HepG2 (cell line): ENCODE results near the gene SULT2B1. TPM values are rescaled to one million over a fixed set of nuclear protein-coding genes. Genes with fewer than 3 reads are reported as not detected.

Source experiments
- AGO1 ChIP-seq: fragments of 200-400 bp; formaldehyde crosslinking; IDR thresholded peaks from 2 replicates; pipeline ENCODE4 v1.6.1; 2017; ENCODE audit warnings: mild to moderate bottlenecking, low read depth, low read length, moderate library complexity; ENCODE audit not compliant: poor library complexity, severe bottlenecking
- AGO2 ChIP-seq: fragments of 200-400 bp; formaldehyde crosslinking; optimal IDR thresholded peaks from 2 replicates; pipeline ENCODE3; 2017; ENCODE audit warnings: mild to moderate bottlenecking, low read depth, low read length, moderate library complexity
- ARHGAP35 ChIP-seq: sonication (generic); formaldehyde crosslinking; IDR thresholded peaks from 2 replicates; pipeline ENCODE4 v1.9.0; 2022; ENCODE audit warnings: mild to moderate bottlenecking, inconsistent platforms, moderate library complexity, missing genetic modification reagents, borderline replicate concordance
- ARNTL ChIP-seq: sonication (generic); formaldehyde crosslinking; IDR thresholded peaks from 2 replicates; pipeline ENCODE4 v1.4.0; 2020; ENCODE audit warnings: mild to moderate bottlenecking, missing genetic modification reagents
- CBX5 ChIP-seq: sonication (generic); formaldehyde crosslinking; IDR thresholded peaks from 2 replicates; pipeline ENCODE4 v1.4.0; 2020; ENCODE audit warnings: missing genetic modification reagents, borderline replicate concordance
- EEA1 ChIP-seq: sonication (generic); formaldehyde crosslinking; IDR thresholded peaks from 2 replicates; pipeline ENCODE4 v1.5.1; 2020; ENCODE audit warnings: mild to moderate bottlenecking, missing genetic modification reagents, borderline replicate concordance
- ELF1 ChIP-seq: sonication (generic); formaldehyde crosslinking; IDR thresholded peaks from 2 replicates; pipeline ENCODE4 v1.4.0; 2020; ENCODE audit warnings: missing genetic modification reagents
- EZH2 ChIP-seq: conservative IDR thresholded peaks from 2 replicates; pipeline ENCODE4 v1.6.1; 2012; ENCODE audit warnings: mild to moderate bottlenecking, low read depth, low read length, moderate library complexity
- FLYWCH1 ChIP-seq: sonication (generic); formaldehyde crosslinking; IDR thresholded peaks from 2 replicates; pipeline ENCODE4 v1.8.1; 2023; ENCODE audit warnings: mild to moderate bottlenecking, missing genetic modification reagents
- FOSL2 ChIP-seq: sonication (generic); formaldehyde crosslinking; IDR thresholded peaks from 2 replicates; pipeline ENCODE4 v1.4.0; 2020; ENCODE audit warnings: missing genetic modification reagents
- GPN1 ChIP-seq: sonication (generic); formaldehyde crosslinking; IDR thresholded peaks from 2 replicates; pipeline ENCODE4 v1.5.1; 2020; ENCODE audit warnings: missing genetic modification reagents, borderline replicate concordance
- IKZF4 ChIP-seq: sonication (generic); formaldehyde crosslinking; IDR thresholded peaks from 2 replicates; pipeline ENCODE4 v1.5.1; 2020; ENCODE audit warnings: borderline replicate concordance, mild to moderate bottlenecking, low read depth, missing genetic modification reagents; ENCODE audit errors: not compliant biosample characterization
- JARID2 ChIP-seq: sonication (generic); formaldehyde crosslinking; IDR thresholded peaks from 2 replicates; pipeline ENCODE4 v1.8.1; 2023; ENCODE audit warnings: missing genetic modification reagents, inconsistent platforms; ENCODE audit not compliant: insufficient replicate concordance
- KDM2A ChIP-seq: sonication (generic); formaldehyde crosslinking; IDR thresholded peaks from 2 replicates; pipeline ENCODE4 v1.4.0; 2020; ENCODE audit warnings: low read depth, missing genetic modification reagents, borderline replicate concordance
- KDM5A ChIP-seq: fragments of 200-600 bp; sonication (generic); IDR thresholded peaks from 2 replicates; pipeline ENCODE4 v1.7.0; 2018; ENCODE audit warnings: antibody characterized with exemption, mild to moderate bottlenecking, low read length, borderline replicate concordance
- KLF13 ChIP-seq: sonication (generic); formaldehyde crosslinking; IDR thresholded peaks from 2 replicates; pipeline ENCODE4 v1.4.0; 2020; ENCODE audit warnings: mild to moderate bottlenecking, missing genetic modification reagents
- LCORL ChIP-seq, 2 experiments: fragments of 450-650 bp in 1 of 2; sonication (generic) in 1 of 2; formaldehyde crosslinking in 1 of 2; IDR thresholded peaks; 2 replicates each; pipeline versions ENCODE4 v1.5.0 to v1.6.1; 2017 to 2020; ENCODE audit warnings: antibody characterized with exemption in 1 of 2, missing genetic modification reagents in 1 of 2
- PAF1 ChIP-seq: IDR thresholded peaks from 2 replicates; pipeline ENCODE4 v1.6.1; 2016; ENCODE audit warnings: missing genetic modification reagents, missing compliant biosample characterization
- POLR2G ChIP-seq: fragments of 200-400 bp; formaldehyde crosslinking; IDR thresholded peaks from 2 replicates; pipeline ENCODE4 v1.6.1; 2018; ENCODE audit warnings: mild to moderate bottlenecking, low read depth, low read length, moderate library complexity
- SOX13 ChIP-seq, 3 experiments: fragments of 450-650 bp in 1 of 3; sonication (generic) in 1 of 3; formaldehyde crosslinking in 1 of 3; IDR thresholded peaks in 2 of 3; conservative IDR thresholded peaks in 1 of 3; 2 replicates each; pipeline versions ENCODE4 v1.5.0 to v1.6.1; 2016 to 2020; ENCODE audit warnings: antibody characterized with exemption in 1 of 3, mild to moderate bottlenecking in 1 of 3, missing compliant biosample characterization in 1 of 3, missing genetic modification reagents in 1 of 3, moderate library complexity in 1 of 3
- SRSF9 ChIP-seq: fragments of 200-400 bp; formaldehyde crosslinking; IDR thresholded peaks from 2 replicates; pipeline ENCODE4 v1.6.1; 2018; ENCODE audit warnings: borderline replicate concordance, mild to moderate bottlenecking, low read depth, low read length; ENCODE audit not compliant: insufficient read depth, poor library complexity, severe bottlenecking
- ZNF205 ChIP-seq: IDR thresholded peaks from 2 replicates; pipeline ENCODE4 v1.6.1; 2018; ENCODE audit warnings: missing biosample characterization, missing genetic modification reagents
- ZNF326 ChIP-seq: sonication (generic); formaldehyde crosslinking; IDR thresholded peaks from 2 replicates; pipeline ENCODE4 v1.4.0; 2020; ENCODE audit warnings: missing genetic modification reagents, borderline replicate concordance
- ZNF329 ChIP-seq: sonication (generic); formaldehyde crosslinking; IDR thresholded peaks from 2 replicates; pipeline ENCODE4 v1.9.0; 2021; ENCODE audit warnings: low read depth, mild to moderate bottlenecking, missing genetic modification reagents
- ZNF484 ChIP-seq: sonication (generic); formaldehyde crosslinking; IDR thresholded peaks from 2 replicates; pipeline ENCODE4 v1.5.1; 2020; ENCODE audit warnings: mild to moderate bottlenecking, low read depth, missing genetic modification reagents, borderline replicate concordance
- ZNF589 ChIP-seq: sonication (generic); formaldehyde crosslinking; conservative IDR thresholded peaks from 2 replicates; pipeline ENCODE4 v1.8.0; 2022; ENCODE audit warnings: mild to moderate bottlenecking, moderate library complexity, missing genetic modification reagents
- ZNF703 ChIP-seq: sonication (generic); formaldehyde crosslinking; IDR thresholded peaks from 2 replicates; pipeline ENCODE4 v1.5.1; 2020; ENCODE audit warnings: missing genetic modification reagents, mild to moderate bottlenecking, moderate library complexity, borderline replicate concordance
- polyA plus RNA-seq, 8 experiments: library from polyadenylated mRNA; depleted of rRNA in 3 of 8; stranded (reverse) in 7 of 8; unstranded in 1 of 8; fragments of >200 nt; fragmentation: Illumina TruSeq in 4 of 8; extraction: Trizol in 4 of 8; gene quantifications; 2 replicates each; pipeline versions ENCODE4 v1.2.1 to v1.2.3, GENCODE V29; 2011 to 2016; ENCODE audit warnings: low read depth in 4 of 8, missing spikeins in 1 of 8, mixed read lengths in 1 of 8; ENCODE audit not compliant: insufficient read depth in 1 of 8
- total RNA-seq, 5 experiments: library from RNA; depleted of rRNA; stranded (reverse); fragments of >200 nt; fragmentation: Illumina TruSeq; extraction: Trizol; gene quantifications; 2 replicates each; pipeline ENCODE4 v1.2.3, GENCODE V29; 2016; ENCODE audit warnings: low read depth in 1 of 5
- TF ChIP-seq, protein P1 (sequence below): sonication (generic); formaldehyde crosslinking; IDR thresholded peaks from 2 replicates; pipeline ENCODE4 v1.5.1; 2020; ENCODE audit warnings: missing genetic modification reagents, mild to moderate bottlenecking, borderline replicate concordance
- TF ChIP-seq, protein P2 (sequence below): IDR thresholded peaks from 2 replicates; pipeline ENCODE4 v1.6.1; 2016; ENCODE audit warnings: missing genetic modification reagents, missing compliant biosample characterization

SULT2B1 gene
- total and polyA plus RNA-seq, 2 of the 13 experiments (the other 11 are each of a cell fraction or from before 2014, with no cell fraction given): 0.13 TPM; not detected in 1

DNA sequence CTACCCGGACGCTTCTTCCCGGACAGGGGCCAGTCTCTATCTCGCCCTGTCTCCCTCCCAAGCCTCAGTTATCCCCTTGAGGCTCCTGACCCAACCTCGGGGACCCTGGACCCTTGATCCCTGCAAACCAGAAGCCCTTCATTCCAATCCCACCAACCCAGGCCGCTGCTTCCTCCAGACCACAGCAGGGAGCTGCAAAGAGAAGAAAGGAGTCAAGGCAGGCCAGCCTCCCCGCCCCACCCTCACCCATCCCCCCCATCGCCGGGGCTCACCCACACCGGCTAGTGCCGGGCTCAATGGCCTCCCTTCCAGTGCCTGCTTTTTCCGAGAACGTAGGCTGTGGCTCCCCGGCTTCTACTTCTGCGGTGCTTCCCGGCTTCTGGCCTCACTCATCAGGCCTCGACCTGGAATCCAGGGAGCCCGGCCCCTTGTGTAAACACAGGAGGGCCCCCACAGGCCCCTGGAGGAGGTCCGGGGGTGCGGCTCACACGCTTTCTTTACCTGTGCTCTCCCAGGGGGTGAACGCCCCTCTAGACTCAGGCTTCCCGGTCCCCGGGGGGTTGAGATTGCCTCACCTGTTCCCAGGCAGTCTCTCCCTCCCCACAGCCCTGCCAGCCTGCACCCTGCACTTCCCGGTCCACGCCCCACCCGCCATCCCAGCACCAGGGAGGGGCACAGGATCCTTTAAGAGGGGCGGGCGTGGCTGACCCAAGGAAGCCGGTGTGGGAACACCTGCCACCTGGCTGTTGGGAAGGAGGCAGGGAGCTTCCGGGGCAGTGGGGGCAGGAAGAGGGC lies 62.7 kb downstream of the SULT2B1 start, which contains the start of gene FAM83E (continued):
- peak; percentile 72; the same call in 1 of the 2 replicates for TF ChIP-seq PAF1 (CRISPR knock-in tag)
- no peak for TF ChIP-seq EZH2
- TF ChIP-seq GPN1: no peak
- no peak for TF ChIP-seq KDM5A
- TF ChIP-seq, protein P1, sequence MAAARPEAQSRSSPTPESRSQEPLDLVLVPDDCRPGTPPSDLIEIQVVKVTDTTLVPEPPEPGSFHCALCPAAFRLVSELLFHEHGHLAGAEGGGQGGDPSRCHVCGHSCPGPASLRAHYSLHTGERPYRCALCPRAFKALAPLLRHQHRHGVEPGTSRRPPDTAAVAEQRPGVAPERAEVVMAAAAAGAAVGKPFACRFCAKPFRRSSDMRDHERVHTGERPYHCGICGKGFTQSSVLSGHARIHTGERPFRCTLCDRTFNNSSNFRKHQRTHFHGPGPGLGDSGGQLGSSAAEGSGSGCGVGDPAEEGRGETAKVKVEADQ (CRISPR knock-in tag): no peak
- TF ChIP-seq FOSL2 (CRISPR knock-in tag): no peak
- TF ChIP-seq AGO1: peak; percentile 98
- no peak for TF ChIP-seq ZNF329
- TF ChIP-seq JARID2 (CRISPR knock-in tag): no peak
- no peak for TF ChIP-seq FLYWCH1 (CRISPR knock-in tag)
- TF ChIP-seq KLF13: no peak
- TF ChIP-seq POLR2G: peak; percentile 78
- TF ChIP-seq, protein P2, sequence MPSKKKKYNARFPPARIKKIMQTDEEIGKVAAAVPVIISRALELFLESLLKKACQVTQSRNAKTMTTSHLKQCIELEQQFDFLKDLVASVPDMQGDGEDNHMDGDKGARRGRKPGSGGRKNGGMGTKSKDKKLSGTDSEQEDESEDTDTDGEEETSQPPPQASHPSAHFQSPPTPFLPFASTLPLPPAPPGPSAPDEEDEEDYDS: no peak
- TF ChIP-seq ARHGAP35 (CRISPR knock-in tag): no peak
- TF ChIP-seq ZNF205: no peak
- no peak for TF ChIP-seq ZNF326 (CRISPR knock-in tag)
- TF ChIP-seq KDM2A (CRISPR knock-in tag): peak; percentile 65; the same call in 1 of the 2 replicates
- no peak for TF ChIP-seq SOX13 (IDR thresholded peaks at IDR 0.05)
- 0 out of 4 replicates have a peak, but pooled peaks of 1 of the 2 experiments have one; percentile 59 for TF ChIP-seq SOX13 (CRISPR knock-in tag; conservative IDR thresholded peaks at IDR 0.05 in 1 of 2, IDR thresholded peaks at IDR 0.05 in 1 of 2)
- no peak for TF ChIP-seq ZNF484 (CRISPR knock-in tag)
- no peak for TF ChIP-seq ZNF703
- no peak for TF ChIP-seq ELF1 (CRISPR knock-in tag)
- peak; percentile 100 for TF ChIP-seq AGO2
- TF ChIP-seq ZNF589 (CRISPR knock-in tag): no peak
- no peak for TF ChIP-seq EEA1
- no peak for TF ChIP-seq CBX5 (CRISPR knock-in tag)
- no peak for TF ChIP-seq SRSF9
- no peak for TF ChIP-seq IKZF4
- no peak for TF ChIP-seq LCORL (IDR thresholded peaks at IDR 0.05)
- TF ChIP-seq LCORL (CRISPR knock-in tag; IDR thresholded peaks at IDR 0.05): no peak
- TF ChIP-seq ARNTL (CRISPR knock-in tag): no peak
